ENCODE data around the gene TAB2. TPM values are rescaled to one million over a fixed set of nuclear protein-coding genes. Genes with fewer than 3 reads are reported as not detected.
"Not testable (repeated sequence)": the region's sequence is repeated elsewhere in the genome, so short reads cannot be mapped to it uniquely, and the experiment has no call there.

TAB2 gene
- total and polyA plus RNA-seq, 5 donors from 2014 or later = 21.6 to 180 (median 22.3) TPM

- H3K36me3 Mint-ChIP-seq = no peaks in the 10 kb centered on the region
- peak overlapping the region in 2 of 3 donors; percentile 18 to 48 for H3K27ac Mint-ChIP-seq
- ATAC-seq (ENCODE audit: low read depth in 2 of 2) = no peak
Measured at GRCh38 chr6:149438855-149439254, 121.3 kb downstream of the TAB2 start.

GRCh38 chr6:149439626-149440025 is 122.1 kb downstream of the TAB2 start:
- no peak overlapping the region for H3K4me3 Mint-ChIP-seq
- H3K36me3 Mint-ChIP-seq = no peaks in the 10 kb centered on the region
- H3K36me3 ChIP-seq (ENCODE audit: control insufficient read depth, insufficient read depth, low read length) = no peaks in the 10 kb centered on the region
- no peaks in the 10 kb centered on the region for H3K9me3 Mint-ChIP-seq
- H3K4me3 ChIP-seq (ENCODE audit: low read depth, low read length) = no peak overlapping the region
- DNase-seq = no peak
- peaks cover 5 to 28% (median 19%) of the 10 kb centered on the region in 4 donors for H3K4me1 Mint-ChIP-seq
- H3K27ac ChIP-seq (ENCODE audit: insufficient read depth, low read length, poor library complexity, severe bottlenecking) = no peak overlapping the region
- no peaks in the 10 kb centered on the region for H3K27me3 ChIP-seq (ENCODE audit: control insufficient read depth, insufficient read depth, low read length)
- no peak for ATAC-seq (ENCODE audit: low read depth in 2 of 2)
- H3K9me3 ChIP-seq (ENCODE audit: control insufficient read depth in 2 of 2, low read length in 2 of 2) = no peaks in the 10 kb centered on the region
- H3K27ac Mint-ChIP-seq = no peak overlapping the region
- H3K27me3 Mint-ChIP-seq = no peaks in the 10 kb centered on the region
- H3K4me1 ChIP-seq (ENCODE audit: control insufficient read depth, insufficient read depth, low read length, poor library complexity, severe bottlenecking) = no peaks in the 10 kb centered on the region

More at GRCh38 chr6:149438855-149439254, 121.3 kb downstream of the TAB2 start:
- H3K9me3 ChIP-seq (ENCODE audit: control insufficient read depth in 2 of 2, low read length in 2 of 2) = no peaks in the 10 kb centered on the region
- no peak overlapping the region for H3K27ac ChIP-seq (ENCODE audit: insufficient read depth, low read length, poor library complexity, severe bottlenecking)
- H3K27me3 ChIP-seq (ENCODE audit: control insufficient read depth, insufficient read depth, low read length) = no peaks in the 10 kb centered on the region
- DNase-seq = no peak
- H3K4me3 Mint-ChIP-seq = no peak overlapping the region
- no peaks in the 10 kb centered on the region for H3K36me3 ChIP-seq (ENCODE audit: control insufficient read depth, insufficient read depth, low read length)
- no peaks in the 10 kb centered on the region for H3K9me3 Mint-ChIP-seq
- H3K4me3 ChIP-seq (ENCODE audit: low read depth, low read length) = no peak overlapping the region
- H3K4me1 Mint-ChIP-seq = peaks cover 5 to 25% (median 19%) of the 10 kb centered on the region in 4 donors
- H3K27me3 Mint-ChIP-seq = no peaks in the 10 kb centered on the region
- H3K4me1 ChIP-seq (ENCODE audit: control insufficient read depth, insufficient read depth, low read length, poor library complexity, severe bottlenecking) = no peaks in the 10 kb centered on the region

- Mint-ChIP-seq H3K4me3 (no peak overlapping the region), H3K27ac (no peak overlapping the region), H3K27me3 (no peaks in the 10 kb centered on the region), H3K36me3 (no peaks in the 10 kb centered on the region), H3K9me3 (no peaks in the 10 kb centered on the region), H3K4me1 (peaks cover 5 to 30% (median 21%) of the 10 kb centered on the region in 4 donors)
- H3K9me3 ChIP-seq (ENCODE audit: control insufficient read depth in 2 of 2, low read length in 2 of 2) = no peaks in the 10 kb centered on the region
- no peaks in the 10 kb centered on the region for H3K27me3 ChIP-seq (ENCODE audit: control insufficient read depth, insufficient read depth, low read length)
- no peaks in the 10 kb centered on the region for H3K36me3 ChIP-seq (ENCODE audit: control insufficient read depth, insufficient read depth, low read length)
- no peak for DNase-seq
- no peaks in the 10 kb centered on the region for H3K4me1 ChIP-seq (ENCODE audit: control insufficient read depth, insufficient read depth, low read length, poor library complexity, severe bottlenecking)
- H3K4me3 ChIP-seq (ENCODE audit: low read depth, low read length) = no peak overlapping the region
- H3K27ac ChIP-seq (ENCODE audit: insufficient read depth, low read length, poor library complexity, severe bottlenecking) = no peak overlapping the region
- no peak for ATAC-seq (ENCODE audit: low read depth in 2 of 2)
Measured at GRCh38 chr6:149440735-149441671, 123.5 kb downstream of the TAB2 start.

GRCh38 chr6:149441740-149442139 is 124.2 kb downstream of the TAB2 start:
- Histone ChIP-seq H3K9me3 (ENCODE audit: control insufficient read depth in 2 of 2, low read length in 2 of 2) (no peaks in the 10 kb centered on the region), H3K4me1 (ENCODE audit: control insufficient read depth, insufficient read depth, low read length, poor library complexity, severe bottlenecking) (no peaks in the 10 kb centered on the region), H3K27me3 (ENCODE audit: control insufficient read depth, insufficient read depth, low read length) (no peaks in the 10 kb centered on the region), H3K4me3 (ENCODE audit: low read depth, low read length) (no peak overlapping the region), H3K27ac (ENCODE audit: insufficient read depth, low read length, poor library complexity, severe bottlenecking) (no peak overlapping the region), H3K36me3 (ENCODE audit: control insufficient read depth, insufficient read depth, low read length) (no peaks in the 10 kb centered on the region)
- Mint-ChIP-seq H3K9me3 (no peaks in the 10 kb centered on the region), H3K27me3 (no peaks in the 10 kb centered on the region), H3K36me3 (no peaks in the 10 kb centered on the region), H3K4me1 (peaks cover 5 to 30% (median 23%) of the 10 kb centered on the region in 4 donors), H3K27ac (no peak overlapping the region), H3K4me3 (no peak overlapping the region)
- no peak for ATAC-seq (ENCODE audit: low read depth in 2 of 2)
- no peak for DNase-seq

GRCh38 chr6:149443411-149444181 is 126.1 kb downstream of the TAB2 start:
- DNase-seq = no peak
- H3K36me3 ChIP-seq (ENCODE audit: control insufficient read depth, insufficient read depth, low read length) = peaks cover 1% of the 10 kb centered on the region
- peaks cover 9% of the 10 kb centered on the region for H3K36me3 Mint-ChIP-seq
- H3K27me3 ChIP-seq (ENCODE audit: control insufficient read depth, insufficient read depth, low read length) = no peaks in the 10 kb centered on the region
- no peak overlapping the region for H3K4me3 ChIP-seq (ENCODE audit: low read depth, low read length)
- H3K9me3 Mint-ChIP-seq = no peaks in the 10 kb centered on the region
- H3K27me3 Mint-ChIP-seq = no peaks in the 10 kb centered on the region
- ATAC-seq (ENCODE audit: low read depth in 2 of 2) = no peak
- H3K4me3 Mint-ChIP-seq = no peak overlapping the region
- peak overlapping the region in 1 of 3 donors; percentile 42 for H3K27ac Mint-ChIP-seq
- H3K4me1 Mint-ChIP-seq = peaks cover 0 to 24% (median 16%) of the 10 kb centered on the region in 4 donors
- H3K4me1 ChIP-seq (ENCODE audit: control insufficient read depth, insufficient read depth, low read length, poor library complexity, severe bottlenecking) = no peaks in the 10 kb centered on the region
- H3K9me3 ChIP-seq (ENCODE audit: control insufficient read depth in 2 of 2, low read length in 2 of 2) = no peaks in the 10 kb centered on the region
- no peak overlapping the region for H3K27ac ChIP-seq (ENCODE audit: insufficient read depth, low read length, poor library complexity, severe bottlenecking)

GRCh38 chr6:149444360-149445094 is 127.0 kb downstream of the TAB2 start:
- Mint-ChIP-seq H3K4me1 (peaks cover under 1 to 14% (median 8%) of the 10 kb centered on the region in 4 donors), H3K27ac (peak overlapping the region in 1 of 3 donors; percentile 75), H3K36me3 (peaks cover 15% of the 10 kb centered on the region)
- not testable (repeated sequence) for H3K9me3 ChIP-seq (ENCODE audit: control insufficient read depth in 2 of 2, low read length in 2 of 2); H3K27me3 ChIP-seq (ENCODE audit: control insufficient read depth, insufficient read depth, low read length); H3K4me1 ChIP-seq (ENCODE audit: control insufficient read depth, insufficient read depth, low read length, poor library complexity, severe bottlenecking); H3K27ac ChIP-seq (ENCODE audit: insufficient read depth, low read length, poor library complexity, severe bottlenecking); H3K27me3 Mint-ChIP-seq; H3K36me3 ChIP-seq (ENCODE audit: control insufficient read depth, insufficient read depth, low read length); H3K9me3 Mint-ChIP-seq; H3K4me3 ChIP-seq (ENCODE audit: low read depth, low read length); DNase-seq; H3K4me3 Mint-ChIP-seq
- ATAC-seq (ENCODE audit: low read depth in 2 of 2) = peak; percentile 17 to 24

- Mint-ChIP-seq H3K9me3 (no peaks in the 10 kb centered on the region), H3K4me3 (no peak overlapping the region), H3K4me1 (peaks cover 5 to 15% (median 10%) of the 10 kb centered on the region in 4 donors), H3K27me3 (no peaks in the 10 kb centered on the region), H3K27ac (peak overlapping the region in 2 of 3 donors; percentile 69 to 82), H3K36me3 (peaks cover 20% of the 10 kb centered on the region)
- no peak for DNase-seq
- no peaks in the 10 kb centered on the region for H3K9me3 ChIP-seq (ENCODE audit: control insufficient read depth in 2 of 2, low read length in 2 of 2)
- H3K27me3 ChIP-seq (ENCODE audit: control insufficient read depth, insufficient read depth, low read length) = no peaks in the 10 kb centered on the region
- H3K4me3 ChIP-seq (ENCODE audit: low read depth, low read length) = no peak overlapping the region
- H3K36me3 ChIP-seq (ENCODE audit: control insufficient read depth, insufficient read depth, low read length) = peaks cover 13% of the 10 kb centered on the region
- peak; percentile 30 to 35 for ATAC-seq (ENCODE audit: low read depth in 2 of 2)
- H3K4me1 ChIP-seq (ENCODE audit: control insufficient read depth, insufficient read depth, low read length, poor library complexity, severe bottlenecking) = no peaks in the 10 kb centered on the region
- no peak overlapping the region for H3K27ac ChIP-seq (ENCODE audit: insufficient read depth, low read length, poor library complexity, severe bottlenecking)
Measured at GRCh38 chr6:149445095-149445466, 127.6 kb downstream of the TAB2 start.

All from CD4-positive, CD25-positive, alpha-beta regulatory T cell (primary cell).